GM23338 (cell line): Measurements from ENCODE around the gene SIRT7. TPM values are rescaled to one million over a fixed set of nuclear protein-coding genes. Genes with fewer than 3 reads are reported as not detected.

Experiments
- ATAC-seq: fragments of 200-7000 bp; cut with Tn5 transposase; 3 replicates; pipeline ENCODE4 v1.9.1; 2020
- DNase-seq: peaks from one replicate; pipeline ENCODE4 v3.0.0-alpha.2; 2015; ENCODE audit warnings: low spot score
- H2AFZ ChIP-seq: fragments of 200-600 bp; sonication (generic); 2 replicates; pipeline ENCODE4 v1.8.0; 2016; ENCODE audit warnings: antibody characterized with exemption, mild to moderate bottlenecking, moderate library complexity
- H3F3A ChIP-seq: fragments of 200-600 bp; sonication (generic); replicated peaks from 2 replicates; pipeline ENCODE4 v1.8.0; 2017; ENCODE audit warnings: antibody characterized with exemption, mixed run types, low read depth
- H3K27ac ChIP-seq: fragments of 200-600 bp; sonication (generic); 2 replicates; pipeline ENCODE4 v1.6.1; 2016; ENCODE audit warnings: low read depth
- H3K27me3 ChIP-seq: fragments of 200-600 bp; sonication (generic); 2 replicates; pipeline ENCODE4 v1.8.0; 2016; ENCODE audit warnings: mild to moderate bottlenecking, mixed run types, moderate library complexity; ENCODE audit not compliant: insufficient read depth
- H3K36me3 ChIP-seq: fragments of 200-600 bp; sonication (generic); 2 replicates; pipeline ENCODE4 v1.8.0; 2016; ENCODE audit warnings: mild to moderate bottlenecking; ENCODE audit not compliant: insufficient read depth
- H3K4me1 ChIP-seq: fragments of 200-600 bp; sonication (generic); 2 replicates; pipeline ENCODE4 v1.8.0; 2016; ENCODE audit warnings: mild to moderate bottlenecking, moderate library complexity; ENCODE audit not compliant: insufficient read depth
- H3K4me2 ChIP-seq: fragments of 200-600 bp; sonication (generic); 2 replicates; pipeline ENCODE4 v1.7.1; 2017; ENCODE audit warnings: mixed run types
- H3K4me3 ChIP-seq: fragments of 200-600 bp; sonication (generic); 2 replicates; pipeline ENCODE4 v1.6.1; 2016; ENCODE audit warnings: mixed run types
- H3K79me2 ChIP-seq: fragments of 200-600 bp; sonication (generic); replicated peaks from 2 replicates; pipeline ENCODE4 v1.8.0; 2017; ENCODE audit warnings: mild to moderate bottlenecking; ENCODE audit not compliant: insufficient read depth
- H3K9me2 ChIP-seq: fragments of 200-600 bp; sonication (generic); 2 replicates; pipeline ENCODE4 v1.8.0; 2017; ENCODE audit not compliant: insufficient read depth
- H4K20me1 ChIP-seq: fragments of 200-600 bp; sonication (generic); replicated peaks from 2 replicates; pipeline ENCODE4 v1.8.0; 2017; ENCODE audit warnings: mild to moderate bottlenecking; ENCODE audit not compliant: insufficient read depth
- H3K27ac Mint-ChIP-seq: 2 replicates; pipeline ENCODE4 v1.8.0; 2020; ENCODE audit warnings: inconsistent platforms, mild to moderate bottlenecking, moderate library complexity, mixed read lengths
- H3K27me3 Mint-ChIP-seq: 3 replicates; pipeline ENCODE4 v1.8.0; 2022; ENCODE audit warnings: low read depth, mild to moderate bottlenecking, moderate library complexity, mixed read lengths, inconsistent platforms; ENCODE audit not compliant: insufficient read depth, poor library complexity
- H3K36me3 Mint-ChIP-seq: 3 replicates; pipeline ENCODE4 v1.8.0; 2021; ENCODE audit warnings: low read depth, mild to moderate bottlenecking, inconsistent platforms, moderate library complexity, mixed read lengths
- H3K4me1 Mint-ChIP-seq: 3 replicates; pipeline ENCODE4 v1.8.0; 2020; ENCODE audit warnings: mild to moderate bottlenecking, inconsistent platforms, mixed read lengths
- H3K4me3 Mint-ChIP-seq: 3 replicates; pipeline ENCODE4 v1.8.0; 2021; ENCODE audit warnings: moderate library complexity, mild to moderate bottlenecking, inconsistent platforms, mixed read lengths
- H3K9me3 Mint-ChIP-seq: 3 replicates; pipeline ENCODE4 v1.8.0; 2020; ENCODE audit warnings: moderate library complexity, mild to moderate bottlenecking, inconsistent platforms, mixed read lengths
- CREB1 ChIP-seq: fragments of 250-450 bp; sonication (Bioruptor Pico); IDR thresholded peaks from 2 replicates; pipeline ENCODE4 v1.5.0; 2020; ENCODE audit warnings: low read depth, mild to moderate bottlenecking, moderate library complexity
- EZH2 ChIP-seq: fragments of 200-600 bp; sonication (generic); IDR thresholded peaks from one replicate; pipeline ENCODE4 v1.8.0; 2017; ENCODE audit warnings: antibody characterized with exemption, mild to moderate bottlenecking, low read depth; ENCODE audit not compliant: unreplicated experiment
- EZH2phosphoT487 ChIP-seq: fragments of 200-600 bp; sonication (generic); IDR thresholded peaks from one replicate; pipeline ENCODE4 v1.8.1; 2018; ENCODE audit warnings: antibody characterized with exemption; ENCODE audit not compliant: unreplicated experiment
- JUNB ChIP-seq: IDR thresholded peaks from one replicate; pipeline ENCODE4 v1.6.1; 2016; ENCODE audit warnings: antibody characterized with exemption; ENCODE audit not compliant: unreplicated experiment
- NANOG ChIP-seq: IDR thresholded peaks from 2 replicates; pipeline ENCODE4 v1.6.1; 2016; ENCODE audit warnings: antibody characterized with exemption, borderline replicate concordance
- POLR2AphosphoS5 ChIP-seq: IDR thresholded peaks from 2 replicates; pipeline ENCODE4 v1.6.1; 2016; ENCODE audit warnings: antibody characterized with exemption, low read depth
- STAT1 ChIP-seq: IDR thresholded peaks from one replicate; pipeline ENCODE4 v1.6.1; 2016; ENCODE audit warnings: antibody characterized with exemption; ENCODE audit not compliant: unreplicated experiment
- ZNF114 ChIP-seq: fragments of 250-450 bp; sonication (Bioruptor Pico); IDR thresholded peaks from 2 replicates; pipeline ENCODE4 v1.5.0; 2020; ENCODE audit warnings: mild to moderate bottlenecking, moderate library complexity
- ZNF331 ChIP-seq: fragments of 250-450 bp; sonication (Bioruptor Pico); IDR thresholded peaks from 2 replicates; pipeline ENCODE4 v1.5.0; 2020; ENCODE audit warnings: low read depth, mild to moderate bottlenecking, moderate library complexity
- polyA plus RNA-seq: library from polyadenylated mRNA; unstranded; fragments of >200 nt; fragmentation: Nextera tagmentation; extraction: Ambion mirVana; gene quantifications from 2 replicates; pipeline ENCODE4 v1.2.1, GENCODE V29; 2016
- total RNA-seq: library from RNA; depleted of rRNA; stranded (reverse); fragments of >200 nt; shearing (Covaris generic); gene quantifications from 2 replicates; pipeline ENCODE4 v1.2.3, GENCODE V29; 2014
- TF ChIP-seq, protein P1 (sequence below): IDR thresholded peaks from 2 replicates; pipeline ENCODE4 v1.6.1; 2016; ENCODE audit warnings: antibody characterized with exemption
- TF ChIP-seq, protein P2 (sequence below): IDR thresholded peaks from one replicate; pipeline ENCODE4 v1.6.1; 2018; ENCODE audit warnings: antibody characterized with exemption; ENCODE audit not compliant: unreplicated experiment
- TF ChIP-seq, protein P3 (sequence below), 2 experiments: fragments of 200-600 bp in 1 of 2; sonication (generic) in 1 of 2; conservative IDR thresholded peaks; 2 replicates each; pipeline versions ENCODE4 v1.5.1 to v1.6.1; 2016 to 2017; ENCODE audit warnings: antibody characterized with exemption in 2 of 2, low read depth in 2 of 2, mild to moderate bottlenecking in 2 of 2, moderate library complexity in 1 of 2
- TF ChIP-seq, protein P4 (sequence below): fragments of 250-450 bp; sonication (Bioruptor Pico); IDR thresholded peaks from 2 replicates; pipeline ENCODE4 v1.5.0; 2020; ENCODE audit warnings: mild to moderate bottlenecking, moderate library complexity

Gene SIRT7
- total and polyA plus RNA-seq, 2 experiments from 2014 or later = 16.3 to 20.8 TPM

DNA sequence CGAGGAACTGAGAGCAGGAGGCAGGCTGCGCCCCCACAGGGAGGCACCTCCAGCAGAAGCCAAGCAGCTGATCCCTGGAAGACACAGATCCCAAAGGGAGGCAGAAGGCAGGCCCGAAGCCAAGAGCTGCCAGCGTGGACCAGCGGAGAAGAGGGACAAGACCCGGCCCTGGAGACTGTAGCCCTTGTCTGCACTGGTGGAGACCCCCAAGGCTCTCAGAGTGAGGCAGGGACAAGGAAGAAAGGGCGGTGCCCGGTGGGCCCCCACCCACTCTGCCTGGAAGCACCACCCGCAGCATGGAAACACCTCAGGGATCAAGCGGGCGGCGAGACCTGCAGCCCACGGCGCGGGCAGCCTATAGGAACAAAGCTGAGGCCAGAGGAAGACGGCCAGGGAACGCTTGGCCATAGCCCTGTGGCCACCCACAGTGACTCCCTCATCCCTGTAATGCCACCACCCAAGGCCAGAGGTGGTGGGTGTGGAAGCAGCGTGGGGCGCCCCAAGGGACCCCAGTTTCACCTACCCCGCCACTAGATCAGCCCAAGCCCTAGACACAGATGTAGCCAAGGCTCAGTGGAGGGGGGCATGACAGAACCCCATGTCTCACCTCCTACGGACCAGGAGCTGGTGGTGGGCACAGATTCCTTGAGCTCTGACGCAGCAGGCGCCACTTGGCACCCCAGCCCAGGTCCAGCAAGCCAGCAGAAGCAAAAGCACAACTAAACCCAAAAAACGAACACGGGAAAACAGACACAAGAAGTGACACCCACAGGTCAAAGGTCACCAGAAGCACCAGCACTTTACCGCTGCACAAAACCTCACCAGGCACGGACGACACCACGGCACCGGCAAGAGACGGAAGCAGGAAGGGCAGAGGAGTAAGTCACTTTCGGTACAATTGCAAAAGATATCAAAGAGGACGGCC, 2.9 kb upstream of the SIRT7 start:
- no peaks in the 10 kb centered on the region; the same call in 2 of the 3 replicates for H3K9me3 Mint-ChIP-seq
- no peak overlapping the region for H2AFZ ChIP-seq
- no peak overlapping the region for H3K27ac ChIP-seq
- no peak for ATAC-seq
- peaks cover 40% of the 10 kb centered on the region for H3K36me3 Mint-ChIP-seq
- TF ChIP-seq, protein P1, sequence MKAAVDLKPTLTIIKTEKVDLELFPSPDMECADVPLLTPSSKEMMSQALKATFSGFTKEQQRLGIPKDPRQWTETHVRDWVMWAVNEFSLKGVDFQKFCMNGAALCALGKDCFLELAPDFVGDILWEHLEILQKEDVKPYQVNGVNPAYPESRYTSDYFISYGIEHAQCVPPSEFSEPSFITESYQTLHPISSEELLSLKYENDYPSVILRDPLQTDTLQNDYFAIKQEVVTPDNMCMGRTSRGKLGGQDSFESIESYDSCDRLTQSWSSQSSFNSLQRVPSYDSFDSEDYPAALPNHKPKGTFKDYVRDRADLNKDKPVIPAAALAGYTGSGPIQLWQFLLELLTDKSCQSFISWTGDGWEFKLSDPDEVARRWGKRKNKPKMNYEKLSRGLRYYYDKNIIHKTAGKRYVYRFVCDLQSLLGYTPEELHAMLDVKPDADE = no peak
- TF ChIP-seq, protein P2, sequence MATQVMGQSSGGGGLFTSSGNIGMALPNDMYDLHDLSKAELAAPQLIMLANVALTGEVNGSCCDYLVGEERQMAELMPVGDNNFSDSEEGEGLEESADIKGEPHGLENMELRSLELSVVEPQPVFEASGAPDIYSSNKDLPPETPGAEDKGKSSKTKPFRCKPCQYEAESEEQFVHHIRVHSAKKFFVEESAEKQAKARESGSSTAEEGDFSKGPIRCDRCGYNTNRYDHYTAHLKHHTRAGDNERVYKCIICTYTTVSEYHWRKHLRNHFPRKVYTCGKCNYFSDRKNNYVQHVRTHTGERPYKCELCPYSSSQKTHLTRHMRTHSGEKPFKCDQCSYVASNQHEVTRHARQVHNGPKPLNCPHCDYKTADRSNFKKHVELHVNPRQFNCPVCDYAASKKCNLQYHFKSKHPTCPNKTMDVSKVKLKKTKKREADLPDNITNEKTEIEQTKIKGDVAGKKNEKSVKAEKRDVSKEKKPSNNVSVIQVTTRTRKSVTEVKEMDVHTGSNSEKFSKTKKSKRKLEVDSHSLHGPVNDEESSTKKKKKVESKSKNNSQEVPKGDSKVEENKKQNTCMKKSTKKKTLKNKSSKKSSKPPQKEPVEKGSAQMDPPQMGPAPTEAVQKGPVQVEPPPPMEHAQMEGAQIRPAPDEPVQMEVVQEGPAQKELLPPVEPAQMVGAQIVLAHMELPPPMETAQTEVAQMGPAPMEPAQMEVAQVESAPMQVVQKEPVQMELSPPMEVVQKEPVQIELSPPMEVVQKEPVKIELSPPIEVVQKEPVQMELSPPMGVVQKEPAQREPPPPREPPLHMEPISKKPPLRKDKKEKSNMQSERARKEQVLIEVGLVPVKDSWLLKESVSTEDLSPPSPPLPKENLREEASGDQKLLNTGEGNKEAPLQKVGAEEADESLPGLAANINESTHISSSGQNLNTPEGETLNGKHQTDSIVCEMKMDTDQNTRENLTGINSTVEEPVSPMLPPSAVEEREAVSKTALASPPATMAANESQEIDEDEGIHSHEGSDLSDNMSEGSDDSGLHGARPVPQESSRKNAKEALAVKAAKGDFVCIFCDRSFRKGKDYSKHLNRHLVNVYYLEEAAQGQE = no peak
- TF ChIP-seq, protein P3, sequence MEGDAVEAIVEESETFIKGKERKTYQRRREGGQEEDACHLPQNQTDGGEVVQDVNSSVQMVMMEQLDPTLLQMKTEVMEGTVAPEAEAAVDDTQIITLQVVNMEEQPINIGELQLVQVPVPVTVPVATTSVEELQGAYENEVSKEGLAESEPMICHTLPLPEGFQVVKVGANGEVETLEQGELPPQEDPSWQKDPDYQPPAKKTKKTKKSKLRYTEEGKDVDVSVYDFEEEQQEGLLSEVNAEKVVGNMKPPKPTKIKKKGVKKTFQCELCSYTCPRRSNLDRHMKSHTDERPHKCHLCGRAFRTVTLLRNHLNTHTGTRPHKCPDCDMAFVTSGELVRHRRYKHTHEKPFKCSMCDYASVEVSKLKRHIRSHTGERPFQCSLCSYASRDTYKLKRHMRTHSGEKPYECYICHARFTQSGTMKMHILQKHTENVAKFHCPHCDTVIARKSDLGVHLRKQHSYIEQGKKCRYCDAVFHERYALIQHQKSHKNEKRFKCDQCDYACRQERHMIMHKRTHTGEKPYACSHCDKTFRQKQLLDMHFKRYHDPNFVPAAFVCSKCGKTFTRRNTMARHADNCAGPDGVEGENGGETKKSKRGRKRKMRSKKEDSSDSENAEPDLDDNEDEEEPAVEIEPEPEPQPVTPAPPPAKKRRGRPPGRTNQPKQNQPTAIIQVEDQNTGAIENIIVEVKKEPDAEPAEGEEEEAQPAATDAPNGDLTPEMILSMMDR (conservative IDR thresholded peaks at IDR 0.05; ENCODE audit: low read depth in 2 of 2) = no peak
- TF ChIP-seq ZNF331 (CRISPR knock-in tag) (no peak), JUNB (no peak), STAT1 (no peak), EZH2 (no peak), NANOG (no peak), ZNF114 (CRISPR knock-in tag) (no peak), CREB1 (CRISPR knock-in tag) (no peak), EZH2phosphoT487 (no peak), POLR2AphosphoS5 (no peak)
- TF ChIP-seq, protein P4, sequence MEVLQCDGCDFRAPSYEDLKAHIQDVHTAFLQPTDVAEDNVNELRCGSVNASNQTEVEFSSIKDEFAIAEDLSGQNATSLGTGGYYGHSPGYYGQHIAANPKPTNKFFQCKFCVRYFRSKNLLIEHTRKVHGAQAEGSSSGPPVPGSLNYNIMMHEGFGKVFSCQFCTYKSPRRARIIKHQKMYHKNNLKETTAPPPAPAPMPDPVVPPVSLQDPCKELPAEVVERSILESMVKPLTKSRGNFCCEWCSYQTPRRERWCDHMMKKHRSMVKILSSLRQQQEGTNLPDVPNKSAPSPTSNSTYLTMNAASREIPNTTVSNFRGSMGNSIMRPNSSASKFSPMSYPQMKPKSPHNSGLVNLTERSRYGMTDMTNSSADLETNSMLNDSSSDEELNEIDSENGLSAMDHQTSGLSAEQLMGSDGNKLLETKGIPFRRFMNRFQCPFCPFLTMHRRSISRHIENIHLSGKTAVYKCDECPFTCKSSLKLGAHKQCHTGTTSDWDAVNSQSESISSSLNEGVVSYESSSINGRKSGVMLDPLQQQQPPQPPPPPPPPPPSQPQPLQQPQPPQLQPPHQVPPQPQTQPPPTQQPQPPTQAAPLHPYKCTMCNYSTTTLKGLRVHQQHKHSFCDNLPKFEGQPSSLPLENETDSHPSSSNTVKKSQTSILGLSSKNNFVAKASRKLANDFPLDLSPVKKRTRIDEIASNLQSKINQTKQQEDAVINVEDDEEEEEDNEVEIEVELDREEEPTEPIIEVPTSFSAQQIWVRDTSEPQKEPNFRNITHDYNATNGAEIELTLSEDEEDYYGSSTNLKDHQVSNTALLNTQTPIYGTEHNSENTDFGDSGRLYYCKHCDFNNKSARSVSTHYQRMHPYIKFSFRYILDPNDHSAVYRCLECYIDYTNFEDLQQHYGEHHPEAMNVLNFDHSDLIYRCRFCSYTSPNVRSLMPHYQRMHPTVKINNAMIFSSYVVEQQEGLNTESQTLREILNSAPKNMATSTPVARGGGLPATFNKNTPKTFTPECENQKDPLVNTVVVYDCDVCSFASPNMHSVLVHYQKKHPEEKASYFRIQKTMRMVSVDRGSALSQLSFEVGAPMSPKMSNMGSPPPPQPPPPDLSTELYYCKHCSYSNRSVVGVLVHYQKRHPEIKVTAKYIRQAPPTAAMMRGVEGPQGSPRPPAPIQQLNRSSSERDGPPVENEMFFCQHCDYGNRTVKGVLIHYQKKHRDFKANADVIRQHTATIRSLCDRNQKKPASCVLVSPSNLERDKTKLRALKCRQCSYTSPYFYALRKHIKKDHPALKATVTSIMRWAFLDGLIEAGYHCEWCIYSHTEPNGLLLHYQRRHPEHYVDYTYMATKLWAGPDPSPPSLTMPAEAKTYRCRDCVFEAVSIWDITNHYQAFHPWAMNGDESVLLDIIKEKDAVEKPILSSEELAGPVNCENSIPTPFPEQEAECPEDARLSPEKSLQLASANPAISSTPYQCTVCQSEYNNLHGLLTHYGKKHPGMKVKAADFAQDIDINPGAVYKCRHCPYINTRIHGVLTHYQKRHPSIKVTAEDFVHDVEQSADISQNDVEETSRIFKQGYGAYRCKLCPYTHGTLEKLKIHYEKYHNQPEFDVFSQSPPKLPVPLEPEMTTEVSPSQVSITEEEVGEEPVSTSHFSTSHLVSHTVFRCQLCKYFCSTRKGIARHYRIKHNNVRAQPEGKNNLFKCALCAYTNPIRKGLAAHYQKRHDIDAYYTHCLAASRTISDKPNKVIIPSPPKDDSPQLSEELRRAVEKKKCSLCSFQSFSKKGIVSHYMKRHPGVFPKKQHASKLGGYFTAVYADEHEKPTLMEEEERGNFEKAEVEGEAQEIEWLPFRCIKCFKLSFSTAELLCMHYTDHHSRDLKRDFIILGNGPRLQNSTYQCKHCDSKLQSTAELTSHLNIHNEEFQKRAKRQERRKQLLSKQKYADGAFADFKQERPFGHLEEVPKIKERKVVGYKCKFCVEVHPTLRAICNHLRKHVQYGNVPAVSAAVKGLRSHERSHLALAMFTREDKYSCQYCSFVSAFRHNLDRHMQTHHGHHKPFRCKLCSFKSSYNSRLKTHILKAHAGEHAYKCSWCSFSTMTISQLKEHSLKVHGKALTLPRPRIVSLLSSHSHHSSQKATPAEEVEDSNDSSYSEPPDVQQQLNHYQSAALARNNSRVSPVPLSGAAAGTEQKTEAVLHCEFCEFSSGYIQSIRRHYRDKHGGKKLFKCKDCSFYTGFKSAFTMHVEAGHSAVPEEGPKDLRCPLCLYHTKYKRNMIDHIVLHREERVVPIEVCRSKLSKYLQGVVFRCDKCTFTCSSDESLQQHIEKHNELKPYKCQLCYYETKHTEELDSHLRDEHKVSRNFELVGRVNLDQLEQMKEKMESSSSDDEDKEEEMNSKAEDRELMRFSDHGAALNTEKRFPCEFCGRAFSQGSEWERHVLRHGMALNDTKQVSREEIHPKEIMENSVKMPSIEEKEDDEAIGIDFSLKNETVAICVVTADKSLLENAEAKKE = no peak
- no peaks in the 10 kb centered on the region for H3K9me2 ChIP-seq
- peaks cover 78% of the 10 kb centered on the region for H3K79me2 ChIP-seq
- H3K4me1 Mint-ChIP-seq = peaks cover 50% of the 10 kb centered on the region
- peaks cover 19% of the 10 kb centered on the region for H4K20me1 ChIP-seq
- DNase-seq = no peak
- peaks cover 33% of the 10 kb centered on the region for H3K4me1 ChIP-seq
- no peaks in the 10 kb centered on the region; the same call in 1 of the 2 replicates for H3K36me3 ChIP-seq
- H3K4me3 Mint-ChIP-seq = peak overlapping the region; percentile 16; the same call in 1 of the 3 replicates
- H3K27ac Mint-ChIP-seq = peak overlapping the region; percentile 93
- H3K4me2 ChIP-seq = no peak overlapping the region
- H3K27me3 Mint-ChIP-seq = peaks cover 34% of the 10 kb centered on the region
- no peak overlapping the region for H3K4me3 ChIP-seq
- no peaks in the 10 kb centered on the region for H3K27me3 ChIP-seq
- peaks cover 39% of the 10 kb centered on the region for H3F3A ChIP-seq
